Stimulated activated effector memory CD8-positive, alpha-beta T cell treated with anti-CD3 and anti-CD28 coated beads, Interleukin-12 subunit alpha, Interleukin-12 subunit beta, amount 100 ng/mL, for 72 hours (primary cell): ENCODE data around the gene DNAJC5.

ENCODE experiments used
- ATAC-seq: fragments of 150-1000 bp; cut with Tn5 transposase; 2 replicates; pipeline ENCODE4 v1.10.0; 2021
- DNase-seq, 2 donors: peaks; one replicate each; pipeline ENCODE4 v3.0.0; 2021 to 2022; ENCODE audit warnings: low spot score in 2 of 2
- H3K27ac Mint-ChIP-seq: one replicate; pipeline ENCODE4 v1.8.0; 2022; ENCODE audit warnings: mild to moderate bottlenecking, mixed read lengths
- H3K36me3 Mint-ChIP-seq: one replicate; pipeline ENCODE4 v1.8.0; 2022; ENCODE audit warnings: mild to moderate bottlenecking, mixed read lengths
- H3K4me1 Mint-ChIP-seq: one replicate; pipeline ENCODE4 v1.8.0; 2022; ENCODE audit warnings: mixed read lengths
- H3K4me3 Mint-ChIP-seq: one replicate; pipeline ENCODE4 v1.8.0; 2022; ENCODE audit warnings: mild to moderate bottlenecking, mixed read lengths
- H3K9me3 Mint-ChIP-seq: one replicate; pipeline ENCODE4 v1.8.0; 2022; ENCODE audit warnings: mixed read lengths

The DNAJC5 gene

GRCh38 chr20:63889241-63890200 is 5.4 kb upstream of the DNAJC5 start:
- Mint-ChIP-seq H3K27ac (no peak overlapping the region), H3K4me1 (peaks cover 11% of the 10 kb centered on the region), H3K36me3 (peaks cover 73% of the 10 kb centered on the region), H3K9me3 (no peaks in the 10 kb centered on the region), H3K4me3 (no peak overlapping the region)
- no peak for ATAC-seq
- DNase-seq, result no peak

- Mint-ChIP-seq H3K27ac (no peak overlapping the region), H3K36me3 (peaks cover 69% of the 10 kb centered on the region), H3K9me3 (no peaks in the 10 kb centered on the region), H3K4me1 (peaks cover 10% of the 10 kb centered on the region), H3K4me3 (no peak overlapping the region)
- DNase-seq (no peak), ATAC-seq (no peak)
These were observed 4.7 kb upstream of the DNAJC5 start for GRCh38 chr20:63890201-63890576.

GRCh38 chr20:63890616-63891015 is 4.3 kb upstream of the DNAJC5 start:
- H3K4me3 Mint-ChIP-seq, result no peak overlapping the region
- ATAC-seq (no peak), DNase-seq (no peak)
- H3K36me3 Mint-ChIP-seq, result peaks cover 66% of the 10 kb centered on the region
- H3K27ac Mint-ChIP-seq, result no peak overlapping the region
- peaks cover 10% of the 10 kb centered on the region for H3K4me1 Mint-ChIP-seq
- H3K9me3 Mint-ChIP-seq, result no peaks in the 10 kb centered on the region

- H3K4me1 Mint-ChIP-seq, result peaks cover 13% of the 10 kb centered on the region
- ATAC-seq (no peak), DNase-seq (no peak)
- H3K36me3 Mint-ChIP-seq, result peaks cover 66% of the 10 kb centered on the region
- no peak overlapping the region for H3K4me3 Mint-ChIP-seq
- H3K9me3 Mint-ChIP-seq, result no peaks in the 10 kb centered on the region
- no peak overlapping the region for H3K27ac Mint-ChIP-seq
These were observed 3.6 kb upstream of the DNAJC5 start for GRCh38 chr20:63891061-63892002.

DNA sequence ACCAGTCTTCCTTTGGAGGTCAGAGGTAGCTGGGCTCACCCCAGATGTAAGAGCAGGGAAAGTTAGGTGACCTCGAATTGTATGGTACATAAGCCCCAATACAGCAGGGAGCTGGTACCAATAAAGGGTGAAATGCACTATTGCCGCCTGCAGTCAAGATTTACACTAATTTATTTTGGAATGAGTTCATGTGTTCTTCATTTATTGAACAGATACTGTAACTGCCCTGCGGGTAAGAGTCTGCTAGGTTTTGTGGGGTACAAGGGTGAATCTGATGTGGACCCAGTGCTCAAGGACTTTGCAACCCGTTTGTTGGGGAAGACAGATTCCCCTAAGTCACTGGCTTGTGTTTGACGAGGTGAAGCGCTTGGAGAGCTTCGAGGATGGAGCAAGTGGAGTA is 2.5 kb upstream of the DNAJC5 start:
- ATAC-seq (no peak), DNase-seq (no peak)
- H3K36me3 Mint-ChIP-seq, result peaks cover 66% of the 10 kb centered on the region
- no peak overlapping the region for H3K27ac Mint-ChIP-seq
- H3K4me3 Mint-ChIP-seq, result no peak overlapping the region
- H3K4me1 Mint-ChIP-seq, result peaks cover 22% of the 10 kb centered on the region
- no peaks in the 10 kb centered on the region for H3K9me3 Mint-ChIP-seq

GRCh38 chr20:63893999-63894357 is 948 bp upstream of the DNAJC5 start:
- Mint-ChIP-seq H3K4me3 (peak overlapping the region; percentile 75), H3K4me1 (peaks cover 33% of the 10 kb centered on the region), H3K36me3 (peaks cover 76% of the 10 kb centered on the region), H3K9me3 (no peaks in the 10 kb centered on the region), H3K27ac (peak overlapping the region; percentile 90)
- no peak for ATAC-seq
- no peak for DNase-seq

DNA sequence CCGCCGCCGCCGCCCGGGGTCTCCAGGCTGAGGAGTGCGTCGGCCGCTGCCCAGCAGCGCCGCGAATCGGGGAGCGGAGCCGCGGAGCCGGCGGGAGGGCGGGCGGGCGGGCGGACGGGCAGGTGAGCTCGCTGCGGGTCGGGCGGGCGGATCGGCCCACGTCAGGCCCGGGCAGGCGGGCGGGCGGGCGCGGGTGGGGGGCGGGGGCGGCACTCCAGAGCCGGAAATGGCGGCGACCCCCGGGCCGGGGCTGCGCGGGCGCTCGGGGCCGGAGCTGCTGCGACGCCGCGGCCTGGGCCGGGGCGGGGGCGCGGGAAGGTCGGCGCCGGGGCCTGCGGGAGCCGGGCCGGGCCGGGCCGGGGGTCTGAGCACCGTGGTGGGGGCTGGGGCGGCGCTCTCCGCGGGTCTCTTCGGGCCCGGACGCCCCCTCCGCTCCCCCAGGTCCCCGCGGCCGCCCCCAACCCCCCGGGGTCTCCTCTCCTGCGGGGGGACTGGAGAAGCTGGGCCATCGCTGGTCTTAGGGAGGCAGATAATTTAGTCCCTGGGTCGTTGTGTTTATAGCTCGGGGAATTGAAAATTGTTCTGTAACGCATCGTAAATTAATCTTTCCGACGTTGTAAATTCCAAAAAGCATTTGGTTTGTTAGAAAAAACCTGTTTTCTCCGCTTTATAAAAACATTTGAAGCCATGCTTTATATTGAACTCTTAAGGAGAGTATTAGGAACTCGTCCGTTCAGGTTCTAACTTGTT is 451 bp downstream of the DNAJC5 start:
- peak; percentile 11 for ATAC-seq
- Mint-ChIP-seq H3K27ac (peak overlapping the region; percentile 90), H3K4me1 (peaks cover 33% of the 10 kb centered on the region), H3K9me3 (no peaks in the 10 kb centered on the region), H3K36me3 (peaks cover 65% of the 10 kb centered on the region), H3K4me3 (peak overlapping the region; percentile 75)
- DNase-seq, result no peak

- Mint-ChIP-seq H3K4me1 (peaks cover 33% of the 10 kb centered on the region), H3K4me3 (peak overlapping the region; percentile 75), H3K27ac (peak overlapping the region; percentile 90), H3K36me3 (peaks cover 59% of the 10 kb centered on the region), H3K9me3 (no peaks in the 10 kb centered on the region)
- no peak for DNase-seq
- no peak for ATAC-seq
These were observed 982 bp downstream of the DNAJC5 start for GRCh38 chr20:63895952-63896263.

DNA sequence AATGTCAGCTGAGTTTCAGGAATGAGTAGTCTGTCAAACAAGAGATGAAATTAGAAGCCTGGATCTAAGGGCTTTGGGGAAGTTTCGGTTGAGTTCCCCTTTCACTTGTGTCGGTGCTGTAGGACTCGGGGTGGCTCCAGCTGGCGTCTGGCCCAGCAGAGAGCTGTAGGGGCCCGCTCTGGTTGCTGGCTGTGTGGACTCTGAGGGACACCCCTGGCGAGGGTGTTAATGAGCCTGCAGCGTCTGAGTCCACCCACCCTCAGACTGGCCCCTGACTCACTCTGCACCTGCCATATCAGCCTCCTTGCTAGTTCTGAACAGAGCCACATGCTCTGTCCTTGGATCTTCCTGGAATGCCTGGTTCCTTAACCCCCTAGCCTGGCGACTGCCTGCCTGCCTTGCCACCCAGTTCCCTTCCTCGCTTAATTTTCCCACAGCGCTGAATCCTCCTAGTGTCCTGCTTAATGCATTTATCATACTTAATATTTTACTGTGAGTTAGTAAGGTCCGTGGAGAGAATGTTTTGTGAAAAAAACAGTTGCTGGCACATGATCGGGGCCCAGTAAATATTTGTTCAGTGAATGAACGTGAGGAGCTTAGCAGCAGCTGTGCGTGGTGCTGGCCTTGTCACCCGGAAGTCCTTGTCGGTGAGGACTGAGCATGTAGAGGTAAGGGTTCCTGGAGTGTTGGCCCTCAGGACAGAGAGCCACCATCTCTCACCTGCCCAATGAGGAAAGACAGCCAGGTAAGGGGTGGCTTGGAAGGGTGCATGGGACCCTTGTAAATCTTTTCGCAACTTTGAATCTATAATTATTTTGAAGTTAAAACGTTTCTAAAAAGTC is 1.6 kb downstream of the DNAJC5 start:
- Mint-ChIP-seq H3K4me1 (peaks cover 38% of the 10 kb centered on the region), H3K27ac (peak overlapping the region; percentile 90), H3K9me3 (no peaks in the 10 kb centered on the region), H3K36me3 (peaks cover 58% of the 10 kb centered on the region), H3K4me3 (peak overlapping the region; percentile 75)
- DNase-seq (no peak), ATAC-seq (peak; percentile 50)

DNA sequence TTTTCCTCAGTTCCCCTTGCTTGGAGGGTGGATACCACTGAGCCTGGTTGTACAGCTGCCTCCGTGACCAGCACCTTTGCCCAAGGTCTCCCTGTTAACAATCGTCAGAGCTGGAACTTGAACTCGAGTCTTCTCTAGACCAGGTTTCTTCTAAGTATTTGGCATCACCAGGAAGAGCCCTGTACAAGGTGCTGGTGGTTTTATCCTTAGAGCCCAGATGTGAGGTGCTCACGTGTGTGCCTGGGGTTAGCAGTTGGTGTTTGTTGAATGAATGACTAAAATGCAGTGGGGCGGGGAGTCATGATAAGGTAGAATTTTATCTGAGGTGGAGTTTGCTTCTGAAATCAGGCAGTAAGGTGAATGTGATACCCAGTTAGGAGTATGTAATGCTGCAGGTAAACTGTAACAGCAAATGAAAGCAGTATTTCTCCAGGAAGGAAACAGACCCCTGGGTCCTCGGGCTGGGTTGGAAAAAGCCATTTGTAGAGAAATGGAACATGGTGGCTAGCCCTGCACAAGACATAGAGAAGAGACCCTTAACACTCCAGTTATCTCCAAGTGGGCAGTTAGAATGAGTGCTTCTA is 3.1 kb downstream of the DNAJC5 start:
- ATAC-seq (no peak), DNase-seq (no peak)
- peak overlapping the region; percentile 75 for H3K4me3 Mint-ChIP-seq
- H3K9me3 Mint-ChIP-seq, result no peaks in the 10 kb centered on the region
- H3K36me3 Mint-ChIP-seq, result peaks cover 59% of the 10 kb centered on the region
- H3K27ac Mint-ChIP-seq, result peak overlapping the region; percentile 30
- H3K4me1 Mint-ChIP-seq, result peaks cover 45% of the 10 kb centered on the region

- Mint-ChIP-seq H3K27ac (no peak overlapping the region), H3K4me3 (no peak overlapping the region), H3K9me3 (no peaks in the 10 kb centered on the region), H3K4me1 (peaks cover 44% of the 10 kb centered on the region), H3K36me3 (peaks cover 58% of the 10 kb centered on the region)
- ATAC-seq (no peak), DNase-seq (no peak)
These were observed 4.1 kb downstream of the DNAJC5 start for GRCh38 chr20:63898882-63899558.

DNA sequence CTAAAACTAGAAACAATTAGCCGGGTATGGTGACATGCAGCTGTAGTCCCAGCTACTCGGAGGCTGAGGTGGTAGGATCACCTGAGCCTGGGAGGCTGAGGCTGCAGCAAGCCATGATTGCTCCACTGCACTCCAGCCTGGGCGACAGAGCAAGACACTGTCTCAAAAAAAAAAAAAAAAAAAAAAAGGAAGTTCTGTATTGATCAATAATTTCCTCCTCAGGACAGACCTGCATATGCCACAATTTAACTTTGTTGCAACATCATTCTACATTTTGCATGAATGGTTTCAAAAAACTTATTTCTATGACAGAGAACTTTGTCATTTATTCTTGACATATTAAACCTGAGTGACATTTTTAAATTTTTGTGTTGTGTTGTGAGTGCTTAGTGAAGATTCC is 5.5 kb downstream of the DNAJC5 start:
- Mint-ChIP-seq H3K9me3 (no peaks in the 10 kb centered on the region), H3K4me3 (no peak overlapping the region), H3K36me3 (peaks cover 64% of the 10 kb centered on the region), H3K4me1 (peaks cover 37% of the 10 kb centered on the region), H3K27ac (no peak overlapping the region)
- DNase-seq, result no peak
- ATAC-seq, result no peak

DNA sequence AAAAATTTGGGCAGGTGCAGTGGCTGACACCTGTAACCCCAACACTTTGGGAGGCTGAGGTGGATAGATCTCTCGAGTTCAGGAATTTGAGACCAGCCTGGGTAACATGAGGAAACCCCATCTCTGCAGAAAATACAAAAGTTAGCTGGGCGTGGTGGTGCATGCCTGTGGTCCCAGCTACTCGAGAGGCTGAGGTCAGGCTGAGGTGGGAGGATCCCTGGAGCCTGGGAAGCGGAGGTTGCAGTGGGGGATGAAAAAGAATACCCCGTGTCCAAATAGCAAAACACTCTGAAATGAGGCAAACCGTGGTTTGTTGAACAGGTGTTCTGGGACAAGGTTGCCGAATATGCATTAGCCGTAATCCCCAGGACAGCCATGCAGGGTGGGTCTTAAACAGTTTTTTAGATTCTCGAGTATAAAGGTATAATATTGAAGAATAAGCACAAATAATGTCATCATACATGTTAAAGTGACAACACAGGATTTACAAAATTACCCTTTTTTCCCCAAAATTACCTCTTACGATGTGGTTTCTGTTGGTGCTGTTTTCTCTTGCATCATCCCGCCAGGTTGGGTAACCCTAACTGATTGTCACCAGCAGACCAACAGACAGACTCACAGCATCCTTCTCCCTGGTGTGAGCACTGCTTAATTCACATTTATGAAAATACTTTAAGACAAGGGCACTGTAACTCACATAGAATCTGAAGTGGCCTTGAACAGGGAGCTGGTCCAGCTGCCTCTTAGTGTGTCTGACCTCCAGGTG is 9.1 kb downstream of the DNAJC5 start:
- DNase-seq (no peak), ATAC-seq (no peak)
- Mint-ChIP-seq H3K4me3 (no peak overlapping the region), H3K4me1 (peaks cover 22% of the 10 kb centered on the region), H3K36me3 (peaks cover 41% of the 10 kb centered on the region), H3K9me3 (no peaks in the 10 kb centered on the region), H3K27ac (no peak overlapping the region)
